SK-N-SH (cell line): Measurements from ENCODE around the gene SPACDR. TPM values are rescaled to one million over a fixed set of nuclear protein-coding genes. Genes with fewer than 3 reads are reported as not detected.

Experiments
- CTCF ChIA-PET: fragments of 300-600, 350-600 bp; formaldehyde crosslinking; extraction: SDS; loops from one replicate; lab custom pipeline; 2021; lab: Yijun Ruan, JAX
- POLR2A ChIA-PET: fragments of 350-600 bp; sonication (Branson Sonifier 250); formaldehyde crosslinking; extraction: SDS; loops from one replicate; lab custom pipeline; 2020; ENCODE audit warnings: antibody characterized with exemption, inconsistent platforms; lab: Yijun Ruan, JAX
- DNase-seq: peaks from one replicate; pipeline ENCODE4 v3.0.0; 2012
- H2AFZ ChIP-seq: fragments of 200-600 bp; sonication (generic); 2 replicates; pipeline ENCODE4 v1.8.1; 2016; ENCODE audit warnings: antibody characterized with exemption, mild to moderate bottlenecking, low read depth
- H3F3A ChIP-seq: fragments of 200-600 bp; sonication (generic); replicated peaks from 2 replicates; pipeline ENCODE3; 2016; ENCODE audit warnings: antibody characterized with exemption, mild to moderate bottlenecking; ENCODE audit not compliant: insufficient read depth
- H3K27ac ChIP-seq, 2 experiments: fragments of 200-500 bp in 1 of 2; fragments of 200-600 bp in 1 of 2; sonication (Bioruptor generic) in 1 of 2; sonication (generic), shearing (Covaris generic) in 1 of 2; 2 replicates each; pipeline versions ENCODE4 v1.5.1 to v1.6.1; 2014 to 2016; ENCODE audit warnings: low read depth in 2 of 2, inconsistent platforms in 1 of 2, low read length in 1 of 2, mild to moderate bottlenecking in 1 of 2, mixed read lengths in 1 of 2
- H3K27me3 ChIP-seq: fragments of 200-600 bp; sonication (generic), shearing (Covaris generic); 2 replicates; pipeline ENCODE4 v1.6.1; 2016; ENCODE audit warnings: mixed run types; ENCODE audit not compliant: insufficient read depth
- H3K36me3 ChIP-seq, 2 experiments: fragments of 200-500 bp in 1 of 2; fragments of 200-600 bp in 1 of 2; sonication (Bioruptor generic) in 1 of 2; sonication (generic) in 1 of 2; replicated peaks in 1 of 2; 2 replicates each; pipeline versions ENCODE3 to v1.5.1; 2014 to 2016; ENCODE audit warnings: low read length in 1 of 2, mild to moderate bottlenecking in 1 of 2; ENCODE audit not compliant: insufficient read depth in 2 of 2, control insufficient read depth in 1 of 2
- H3K4me1 ChIP-seq, 2 experiments: fragments of 200-500 bp in 1 of 2; fragments of 200-600 bp in 1 of 2; sonication (Bioruptor generic) in 1 of 2; sonication (generic), shearing (Covaris generic) in 1 of 2; 2 replicates each; pipeline versions ENCODE4 v1.5.1 to v1.6.1; 2014 to 2016; ENCODE audit warnings: low read depth in 1 of 2, low read length in 1 of 2, mixed run types in 1 of 2; ENCODE audit not compliant: insufficient read depth in 2 of 2, control insufficient read depth in 1 of 2
- H3K4me2 ChIP-seq: fragments of 200-600 bp; sonication (generic), shearing (Covaris generic); 2 replicates; pipeline ENCODE4 v1.6.1; 2017; ENCODE audit warnings: mixed run types
- H3K4me3 ChIP-seq, 2 experiments: fragments of 200-500 bp in 1 of 2; fragments of 200-600 bp in 1 of 2; sonication (Bioruptor generic) in 1 of 2; sonication (generic), shearing (Covaris generic) in 1 of 2; 2 replicates each; pipeline versions ENCODE4 v1.5.1 to v1.8.1; 2014 to 2016; ENCODE audit warnings: low read depth in 2 of 2, inconsistent platforms in 1 of 2, low read length in 1 of 2, mild to moderate bottlenecking in 1 of 2, mixed read lengths in 1 of 2, moderate library complexity in 1 of 2
- H3K79me2 ChIP-seq: fragments of 200-600 bp; sonication (generic); 2 replicates; pipeline ENCODE4 v1.8.1; 2017; ENCODE audit warnings: mild to moderate bottlenecking; ENCODE audit not compliant: insufficient read depth
- H3K9ac ChIP-seq: fragments of 200-600 bp; sonication (generic); 2 replicates; pipeline ENCODE4 v1.6.1; 2017; ENCODE audit warnings: mixed run types
- H3K9me2 ChIP-seq: fragments of 200-600 bp; sonication (generic); 2 replicates; pipeline ENCODE4 v1.6.1; 2017; ENCODE audit warnings: mixed run types
- H3K9me3 ChIP-seq: fragments of 200-600 bp; sonication (generic); 2 replicates; pipeline ENCODE4 v1.6.1; 2017; ENCODE audit warnings: mixed run types, mild to moderate bottlenecking, moderate library complexity
- H4K20me1 ChIP-seq: fragments of 200-600 bp; sonication (generic); 2 replicates; pipeline ENCODE4 v1.6.1; 2017; ENCODE audit warnings: mild to moderate bottlenecking, mixed run types; ENCODE audit not compliant: insufficient read depth
- ELF1 ChIP-seq: IDR thresholded peaks from 2 replicates; pipeline ENCODE4 v1.4.0; 2012
- EP300 ChIP-seq, 2 experiments: IDR thresholded peaks; 2 replicates each; pipeline versions ENCODE4 v1.4.0 to v1.6.1; 2012; ENCODE audit warnings: borderline replicate concordance in 1 of 2, low read depth in 1 of 2, low read length in 1 of 2
- EZH2phosphoT487 ChIP-seq: fragments of 200-600 bp; sonication (generic); IDR thresholded peaks from 2 replicates; pipeline ENCODE4 v1.6.1; 2017; ENCODE audit warnings: low read depth, mixed run types, mild to moderate bottlenecking, antibody characterized with exemption, moderate library complexity, borderline replicate concordance
- GABPA ChIP-seq: IDR thresholded peaks from 2 replicates; pipeline ENCODE4 v1.4.0; 2012; ENCODE audit warnings: low read depth, mild to moderate bottlenecking
- MXI1 ChIP-seq: IDR thresholded peaks from 2 replicates; pipeline ENCODE4 v1.6.1; 2012; ENCODE audit warnings: mild to moderate bottlenecking, low read depth, low read length, improper control_type of control experiment
- POLR2AphosphoS5 ChIP-seq: IDR thresholded peaks from 2 replicates; pipeline ENCODE4 v1.6.1; 2012; ENCODE audit warnings: low read depth, low read length
- RFX5 ChIP-seq: IDR thresholded peaks from 2 replicates; pipeline ENCODE4 v1.6.1; 2012; ENCODE audit warnings: mild to moderate bottlenecking, improper control_type of control experiment, low read length
- RXRA ChIP-seq: IDR thresholded peaks from 2 replicates; pipeline ENCODE4 v1.4.0; 2012; ENCODE audit warnings: low read depth, mild to moderate bottlenecking, borderline replicate concordance
- SMC3 ChIP-seq: IDR thresholded peaks from 2 replicates; pipeline ENCODE4 v1.6.1; 2012; ENCODE audit warnings: low read depth, low read length, improper control_type of control experiment
- YY1 ChIP-seq: IDR thresholded peaks from 2 replicates; pipeline ENCODE4 v1.4.0; 2012; ENCODE audit warnings: low read depth, mild to moderate bottlenecking
- WGBS: methylation state at CpG from one replicate; pipeline ENCODE4 v1.1.6; 2017; ENCODE audit warnings: low lambda C conversion rate; 5-methylcytosine and 5-hydroxymethylcytosine counted together
- polyA plus RNA-seq, 3 experiments: library from polyadenylated mRNA; depleted of rRNA; stranded (reverse); fragments of >200 nt; gene quantifications; 2 replicates each; pipeline ENCODE4 v1.2.3, GENCODE V29; 2012
- TF ChIP-seq, protein P1 (sequence below): fragments of 200-600 bp; sonication (generic); IDR thresholded peaks from 2 replicates; pipeline ENCODE4 v1.6.1; 2017; ENCODE audit warnings: antibody characterized with exemption, mild to moderate bottlenecking, moderate library complexity
- TF ChIP-seq, protein P2 (sequence below): IDR thresholded peaks from 2 replicates; pipeline ENCODE4 v1.6.1; 2012; ENCODE audit warnings: mild to moderate bottlenecking, low read depth, low read length, moderate library complexity
- TF ChIP-seq, protein P3 (sequence below): IDR thresholded peaks from 2 replicates; pipeline ENCODE4; 2012

SPACDR gene
- polyA plus RNA-seq, 1 of the 3 experiments (the other 2 are of a cell fraction), result 1.5 TPM

DNA sequence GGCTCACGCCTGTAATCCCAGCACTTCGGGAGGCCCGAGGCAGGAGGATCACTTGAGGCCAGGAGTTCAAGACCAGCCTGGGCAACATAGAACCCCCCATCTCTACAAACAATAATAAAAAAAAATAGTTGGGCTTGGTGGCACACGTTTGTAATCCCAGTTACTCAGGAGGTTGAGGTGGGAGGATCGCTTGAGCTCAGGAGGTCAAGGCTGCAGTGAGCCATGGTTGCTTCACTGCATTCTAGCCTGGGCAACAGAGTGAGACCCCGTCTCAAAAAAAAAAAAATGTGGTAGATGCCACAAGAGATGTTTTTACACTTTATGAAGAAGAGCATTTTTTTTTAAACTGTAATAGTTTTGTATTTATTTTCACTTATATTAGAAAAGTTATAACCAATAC is 32.4 kb upstream of the SPACDR start:
- Histone ChIP-seq H3F3A (no peaks in the 10 kb centered on the region), H4K20me1 (no peaks in the 10 kb centered on the region), H3K27me3 (no peaks in the 10 kb centered on the region), H3K9me2 (no peaks in the 10 kb centered on the region), H3K79me2 (no peaks in the 10 kb centered on the region), H3K27ac (no peak overlapping the region), H3K4me2 (no peak overlapping the region), H3K4me3 (no peak overlapping the region), H3K9ac (no peak overlapping the region), H3K36me3 (no peaks in the 10 kb centered on the region), H3K4me1 (no peaks in the 10 kb centered on the region), H3K9me3 (no peaks in the 10 kb centered on the region), H2AFZ (no peak overlapping the region)
- no peak for TF ChIP-seq EP300 (IDR thresholded peaks at IDR 0.05; ENCODE audit: borderline replicate concordance in 1 of 2, low read depth in 1 of 2, low read length in 1 of 2)
- TF ChIP-seq MXI1, result no peak
- TF ChIP-seq RFX5, result no peak
- TF ChIP-seq RXRA, result no peak
- WGBS, result 79% methylated on average over 6 of the region's 6 CpGs
- ChIA-PET CTCF (interaction anchor here (0.6 to 3.3 kb wide), 7 partner anchors 10 to 68 kb away, joined by 3 to 28 read pairs (median 13); partner anchors contain the start of gene NYAP1), POLR2A (no interaction called here)
- no peak for DNase-seq

DNA sequence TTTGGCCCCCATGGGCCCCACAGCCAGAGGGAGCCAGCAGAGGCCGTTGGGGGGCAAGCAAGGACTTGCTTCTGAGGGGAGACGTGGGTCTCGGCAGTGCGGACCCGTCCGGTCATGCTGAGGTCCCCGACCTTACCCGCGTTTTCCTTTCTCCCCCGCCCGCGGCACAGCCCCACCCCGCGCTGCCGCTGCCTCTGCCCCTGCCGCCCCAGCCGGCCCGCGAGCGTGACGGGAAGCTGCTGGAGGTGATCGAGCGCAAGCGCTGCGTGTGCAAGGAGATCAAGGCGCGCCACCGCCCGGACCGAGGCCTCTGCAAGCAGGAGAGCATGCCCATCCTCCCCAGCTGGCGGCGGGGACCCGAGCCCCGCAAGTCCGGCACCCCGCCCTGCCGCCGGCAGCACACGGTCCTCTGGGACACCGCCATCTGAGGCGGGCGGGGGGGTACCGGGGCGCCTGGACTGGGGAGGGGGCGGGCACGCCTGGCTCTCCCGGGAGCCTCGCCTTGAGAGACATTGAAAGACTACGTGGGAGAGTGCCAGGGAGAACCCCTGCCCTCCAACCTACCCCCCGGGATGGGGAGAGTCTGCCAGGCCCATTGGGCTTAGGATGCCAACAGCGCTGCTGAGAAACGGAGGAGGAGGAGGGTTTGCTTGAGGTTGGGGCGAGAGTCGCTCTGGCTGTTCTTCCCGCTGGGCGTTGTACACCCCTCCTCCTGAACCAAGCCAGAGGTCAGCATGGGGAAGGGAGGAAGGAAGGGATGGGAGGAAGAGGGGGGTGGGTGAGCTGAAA is 29.6 kb upstream of the SPACDR start:
- H3F3A ChIP-seq, result no peaks in the 10 kb centered on the region
- POLR2A ChIA-PET, result interaction anchor here (1.2 kb wide), 1 partner anchor 46 kb away, joined by 3 read pairs; the partner anchor contains the start of gene AGFG2
- no peak for TF ChIP-seq SMC3
- TF ChIP-seq RFX5, result no peak
- TF ChIP-seq, protein P1, sequence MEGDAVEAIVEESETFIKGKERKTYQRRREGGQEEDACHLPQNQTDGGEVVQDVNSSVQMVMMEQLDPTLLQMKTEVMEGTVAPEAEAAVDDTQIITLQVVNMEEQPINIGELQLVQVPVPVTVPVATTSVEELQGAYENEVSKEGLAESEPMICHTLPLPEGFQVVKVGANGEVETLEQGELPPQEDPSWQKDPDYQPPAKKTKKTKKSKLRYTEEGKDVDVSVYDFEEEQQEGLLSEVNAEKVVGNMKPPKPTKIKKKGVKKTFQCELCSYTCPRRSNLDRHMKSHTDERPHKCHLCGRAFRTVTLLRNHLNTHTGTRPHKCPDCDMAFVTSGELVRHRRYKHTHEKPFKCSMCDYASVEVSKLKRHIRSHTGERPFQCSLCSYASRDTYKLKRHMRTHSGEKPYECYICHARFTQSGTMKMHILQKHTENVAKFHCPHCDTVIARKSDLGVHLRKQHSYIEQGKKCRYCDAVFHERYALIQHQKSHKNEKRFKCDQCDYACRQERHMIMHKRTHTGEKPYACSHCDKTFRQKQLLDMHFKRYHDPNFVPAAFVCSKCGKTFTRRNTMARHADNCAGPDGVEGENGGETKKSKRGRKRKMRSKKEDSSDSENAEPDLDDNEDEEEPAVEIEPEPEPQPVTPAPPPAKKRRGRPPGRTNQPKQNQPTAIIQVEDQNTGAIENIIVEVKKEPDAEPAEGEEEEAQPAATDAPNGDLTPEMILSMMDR, result no peak
- TF ChIP-seq, protein P2, sequence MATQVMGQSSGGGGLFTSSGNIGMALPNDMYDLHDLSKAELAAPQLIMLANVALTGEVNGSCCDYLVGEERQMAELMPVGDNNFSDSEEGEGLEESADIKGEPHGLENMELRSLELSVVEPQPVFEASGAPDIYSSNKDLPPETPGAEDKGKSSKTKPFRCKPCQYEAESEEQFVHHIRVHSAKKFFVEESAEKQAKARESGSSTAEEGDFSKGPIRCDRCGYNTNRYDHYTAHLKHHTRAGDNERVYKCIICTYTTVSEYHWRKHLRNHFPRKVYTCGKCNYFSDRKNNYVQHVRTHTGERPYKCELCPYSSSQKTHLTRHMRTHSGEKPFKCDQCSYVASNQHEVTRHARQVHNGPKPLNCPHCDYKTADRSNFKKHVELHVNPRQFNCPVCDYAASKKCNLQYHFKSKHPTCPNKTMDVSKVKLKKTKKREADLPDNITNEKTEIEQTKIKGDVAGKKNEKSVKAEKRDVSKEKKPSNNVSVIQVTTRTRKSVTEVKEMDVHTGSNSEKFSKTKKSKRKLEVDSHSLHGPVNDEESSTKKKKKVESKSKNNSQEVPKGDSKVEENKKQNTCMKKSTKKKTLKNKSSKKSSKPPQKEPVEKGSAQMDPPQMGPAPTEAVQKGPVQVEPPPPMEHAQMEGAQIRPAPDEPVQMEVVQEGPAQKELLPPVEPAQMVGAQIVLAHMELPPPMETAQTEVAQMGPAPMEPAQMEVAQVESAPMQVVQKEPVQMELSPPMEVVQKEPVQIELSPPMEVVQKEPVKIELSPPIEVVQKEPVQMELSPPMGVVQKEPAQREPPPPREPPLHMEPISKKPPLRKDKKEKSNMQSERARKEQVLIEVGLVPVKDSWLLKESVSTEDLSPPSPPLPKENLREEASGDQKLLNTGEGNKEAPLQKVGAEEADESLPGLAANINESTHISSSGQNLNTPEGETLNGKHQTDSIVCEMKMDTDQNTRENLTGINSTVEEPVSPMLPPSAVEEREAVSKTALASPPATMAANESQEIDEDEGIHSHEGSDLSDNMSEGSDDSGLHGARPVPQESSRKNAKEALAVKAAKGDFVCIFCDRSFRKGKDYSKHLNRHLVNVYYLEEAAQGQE, result no peak
- TF ChIP-seq, protein P3, sequence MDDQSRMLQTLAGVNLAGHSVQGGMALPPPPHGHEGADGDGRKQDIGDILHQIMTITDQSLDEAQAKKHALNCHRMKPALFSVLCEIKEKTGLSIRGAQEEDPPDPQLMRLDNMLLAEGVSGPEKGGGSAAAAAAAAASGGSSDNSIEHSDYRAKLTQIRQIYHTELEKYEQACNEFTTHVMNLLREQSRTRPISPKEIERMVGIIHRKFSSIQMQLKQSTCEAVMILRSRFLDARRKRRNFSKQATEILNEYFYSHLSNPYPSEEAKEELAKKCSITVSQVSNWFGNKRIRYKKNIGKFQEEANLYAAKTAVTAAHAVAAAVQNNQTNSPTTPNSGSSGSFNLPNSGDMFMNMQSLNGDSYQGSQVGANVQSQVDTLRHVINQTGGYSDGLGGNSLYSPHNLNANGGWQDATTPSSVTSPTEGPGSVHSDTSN, result no peak
- TF ChIP-seq EZH2phosphoT487, result no peak
- no peak for TF ChIP-seq EP300 (IDR thresholded peaks at IDR 0.05; ENCODE audit: borderline replicate concordance in 1 of 2, low read depth in 1 of 2, low read length in 1 of 2)
- TF ChIP-seq MXI1, result no peak
- TF ChIP-seq ELF1, result no peak
- no peak for TF ChIP-seq YY1
- no peak for TF ChIP-seq GABPA
- TF ChIP-seq POLR2AphosphoS5, result no peak
- H3K27me3 ChIP-seq, result no peaks in the 10 kb centered on the region
- H3K4me1 ChIP-seq, result peaks cover 3 to 17% of the 10 kb centered on the region in 2 experiments; a peak in 2 of 4 replicates
- H2AFZ ChIP-seq, result no peak overlapping the region
- peaks cover 0 to under 1% of the 10 kb centered on the region in 2 experiments for H3K36me3 ChIP-seq
- no peaks in the 10 kb centered on the region for H3K9me3 ChIP-seq
- peak; percentile 36 for DNase-seq
- H3K4me2 ChIP-seq, result no peak overlapping the region
- no peaks in the 10 kb centered on the region for H3K79me2 ChIP-seq
- no peaks in the 10 kb centered on the region for H3K9me2 ChIP-seq
- no peaks in the 10 kb centered on the region for H4K20me1 ChIP-seq
- 93% methylated on average over 52 of the region's 56 CpGs for WGBS
- CTCF ChIA-PET, result interaction anchor here (0.9 to 2.2 kb wide), 6 partner anchors 10 to 73 kb away, joined by 3 to 12 read pairs (median 4); partner anchors contain the start of gene NYAP1
- no peak overlapping the region for H3K27ac ChIP-seq
- H3K4me3 ChIP-seq, result no peak overlapping the region
- H3K9ac ChIP-seq, result no peak overlapping the region
